COLO829 (cell line): ENCODE measurements around the gene PTPN22.

ENCODE experiments used
- DNase-seq: peaks from one replicate; pipeline ENCODE4 v3.0.0; 2012; ENCODE audit warnings: low spot score

PTPN22 gene

GRCh38 chr1:113887402-113888175 lies 16.1 kb upstream of the PTPN22 start, which contains the start of gene BCL2L15:
BCL2L15 (minus strand) TSS chr1:113887581; CDS start chr1:113887375, 206 bp downstream.
- no peak for DNase-seq

GRCh38 chr1:113886417-113887401 lies 15.2 kb upstream of the PTPN22 start:
- no peak for DNase-seq

- DNase-seq = no peak
Measured at GRCh38 chr1:113881661-113882060, 10.1 kb upstream of the PTPN22 start.

- DNase-seq = no peak
Measured at GRCh38 chr1:113879739-113880038, 8.2 kb upstream of the PTPN22 start.

- no peak for DNase-seq
Measured at GRCh38 chr1:113876176-113876575, 4.7 kb upstream of the PTPN22 start.

- DNase-seq = no peak
Measured at GRCh38 chr1:113875714-113876113, 4.2 kb upstream of the PTPN22 start.

GRCh38 chr1:113874012-113874879 lies 2.7 kb upstream of the PTPN22 start:
- DNase-seq = no peak

- no peak for DNase-seq
Measured at GRCh38 chr1:113872219-113872935, 865 bp upstream of the PTPN22 start.

GRCh38 chr1:113870778-113871177 lies 734 bp downstream of the PTPN22 start:
- no peak for DNase-seq

- DNase-seq = no peak
Measured at GRCh38 chr1:113868387-113869083, 3.0 kb downstream of the PTPN22 start.

GRCh38 chr1:113861641-113862040 lies 9.9 kb downstream of the PTPN22 start:
- DNase-seq = no peak

GRCh38 chr1:113860891-113861290 lies 10.6 kb downstream of the PTPN22 start:
- DNase-seq = peak; percentile 6

GRCh38 chr1:113859478-113860175 lies 11.9 kb downstream of the PTPN22 start:
- DNase-seq = no peak

- no peak for DNase-seq
Measured at GRCh38 chr1:113858982-113859381, 12.5 kb downstream of the PTPN22 start.

- DNase-seq = no peak
Measured at GRCh38 chr1:113858418-113858817, 13.1 kb downstream of the PTPN22 start.

- no peak for DNase-seq
Measured at GRCh38 chr1:113857776-113858175, 13.7 kb downstream of the PTPN22 start.

GRCh38 chr1:113856401-113856790 lies 15.1 kb downstream of the PTPN22 start:
- DNase-seq = no peak

- DNase-seq = no peak
Measured at GRCh38 chr1:113855630-113856400, 15.7 kb downstream of the PTPN22 start.

- DNase-seq = no peak
Measured at GRCh38 chr1:113854234-113854633, 17.3 kb downstream of the PTPN22 start.
